ENCODE measurements around the gene FAM185A. TPM values are rescaled to one million over a fixed set of nuclear protein-coding genes. Genes with fewer than 3 reads are reported as not detected.

Gene FAM185A
- 5.5 to 7.8 TPM (median 6.2 TPM) in 5 replicates for total RNA-seq (2022; extraction: Qiagen RNA extraction)

GRCh38 chr7:102748605-102749444 is at the start of gene FAM185A:
FAM185A (plus strand) TSS chr7:102748999; CDS start chr7:102749208, 209 bp downstream.

Other genes starting within 250 kb of the FAM185A start
- gene RASA4B, start 231.2 kb upstream of the FAM185A start, total RNA-seq (2022; extraction: Qiagen RNA extraction): 0.77 to 2.2 TPM (median 1.5 TPM) in 5 replicates
- gene UPK3BL2, start 205.3 kb upstream of the FAM185A start, total RNA-seq (2022; extraction: Qiagen RNA extraction): 1.6 to 3.6 TPM (median 2.4 TPM) in 5 replicates
- gene SPDYE2, start 197.8 kb upstream of the FAM185A start, total RNA-seq (2022; extraction: Qiagen RNA extraction): not detected in 5 replicates
- 11.3 to 52.3 TPM (median 31.8 TPM) in 5 replicates for gene POLR2J3, start 176.4 kb upstream of the FAM185A start, total RNA-seq (2022; extraction: Qiagen RNA extraction)
- gene RASA4, start 132.2 kb upstream of the FAM185A start, total RNA-seq (2022; extraction: Qiagen RNA extraction): 1.9 to 2.8 TPM (median 2.5 TPM) in 5 replicates
- 9.7 to 15.3 TPM (median 12.9 TPM) in 5 replicates for gene UPK3BL1, start 106.2 kb upstream of the FAM185A start, total RNA-seq (2022; extraction: Qiagen RNA extraction)
- gene SPDYE2B, start 98.7 kb upstream of the FAM185A start, total RNA-seq (2022; extraction: Qiagen RNA extraction): not detected in 5 replicates
- gene POLR2J2, start 77.3 kb upstream of the FAM185A start, total RNA-seq (2022; extraction: Qiagen RNA extraction): 0.45 to 0.89 TPM (median 0.81 TPM) in 4 of 5 replicates, not detected in the other
- 0.08 to 0.18 TPM (median 0.14 TPM) in 4 of 5 replicates, not detected in the other for gene LRRC17, start 164.0 kb downstream of the FAM185A start, total RNA-seq (2022; extraction: Qiagen RNA extraction)